WTC11 (cell line): Measurements from ENCODE around the gene ACTA2. TPM values are rescaled to one million over a fixed set of nuclear protein-coding genes. Genes with fewer than 3 reads are reported as not detected.
A peak's percentile ranks its signal among the peaks of the same experiment; 100 is the strongest.

Source experiments
- ATAC-seq: fragments of 200-7000 bp; cut with Tn5 transposase; 2 replicates; pipeline ENCODE4 v1.10.0; 2021; ENCODE audit warnings: mild to moderate bottlenecking, moderate library complexity
- CTCF ChIA-PET: fragments of 300-600 bp; sonication (Branson Sonifier 250); formaldehyde crosslinking; loops from one replicate; lab custom pipeline; 2021; ENCODE audit warnings: antibody characterized with exemption; lab: Charles Lee
- POLR2A ChIA-PET: fragments of 350-600 bp; sonication (Branson Sonifier 250); formaldehyde crosslinking; loops from one replicate; lab custom pipeline; 2021; ENCODE audit warnings: antibody characterized with exemption; lab: Charles Lee
- DNase-seq: peaks from one replicate; pipeline ENCODE4 v3.0.0; 2021; ENCODE audit warnings: low spot score
- H3K27ac Mint-ChIP-seq: 2 replicates; pipeline ENCODE4 v1.8.0; 2021; ENCODE audit warnings: mixed read lengths
- H3K27me3 Mint-ChIP-seq: 2 replicates; pipeline ENCODE4 v1.8.0; 2021; ENCODE audit warnings: low read depth, mild to moderate bottlenecking, moderate library complexity, mixed read lengths
- H3K36me3 Mint-ChIP-seq: 2 replicates; pipeline ENCODE4 v1.8.0; 2021; ENCODE audit warnings: mixed read lengths
- H3K4me1 Mint-ChIP-seq: 2 replicates; pipeline ENCODE4 v1.8.0; 2022; ENCODE audit warnings: mixed read lengths
- H3K4me3 Mint-ChIP-seq: 2 replicates; pipeline ENCODE4 v1.8.0; 2021; ENCODE audit warnings: mild to moderate bottlenecking, moderate library complexity, mixed read lengths
- H3K9me3 Mint-ChIP-seq: 2 replicates; pipeline ENCODE4 v1.8.0; 2021; ENCODE audit warnings: mixed read lengths
- ATF1 ChIP-seq: sonication (generic); formaldehyde crosslinking; IDR thresholded peaks from 2 replicates; pipeline ENCODE4 v1.8.1; 2023; ENCODE audit warnings: mild to moderate bottlenecking, moderate library complexity, missing genetic modification reagents
- CREB1 ChIP-seq: sonication (generic); formaldehyde crosslinking; IDR thresholded peaks from 2 replicates; pipeline ENCODE4 v1.8.0; 2023; ENCODE audit warnings: mild to moderate bottlenecking, missing genetic modification reagents
- CREM ChIP-seq: sonication (generic); formaldehyde crosslinking; IDR thresholded peaks from 2 replicates; pipeline ENCODE4 v1.8.1; 2022; ENCODE audit warnings: mild to moderate bottlenecking, missing genetic modification reagents, moderate library complexity
- E2F1 ChIP-seq: sonication (generic); formaldehyde crosslinking; IDR thresholded peaks from 2 replicates; pipeline ENCODE4 v1.8.0; 2022; ENCODE audit warnings: mild to moderate bottlenecking, missing genetic modification reagents
- FOXJ3 ChIP-seq: sonication (generic); formaldehyde crosslinking; IDR thresholded peaks from 2 replicates; pipeline ENCODE4 v1.9.0; 2021; ENCODE audit warnings: missing genetic modification reagents, mild to moderate bottlenecking, borderline replicate concordance
- FOXK1 ChIP-seq: sonication (generic); formaldehyde crosslinking; IDR thresholded peaks from 2 replicates; pipeline ENCODE4 v1.8.0; 2022; ENCODE audit warnings: mild to moderate bottlenecking, moderate library complexity, missing genetic modification reagents
- GTF2I ChIP-seq: fragments of 250-450 bp; sonication (Bioruptor Pico); conservative IDR thresholded peaks from 2 replicates; pipeline ENCODE4 v1.4.0; 2021; ENCODE audit warnings: mild to moderate bottlenecking
- IRF1 ChIP-seq: sonication (generic); formaldehyde crosslinking; IDR thresholded peaks from 2 replicates; pipeline ENCODE4 v1.8.0; 2023; ENCODE audit warnings: missing genetic modification reagents
- NFATC4 ChIP-seq: fragments of 250-450 bp; sonication (Bioruptor Pico); IDR thresholded peaks from 2 replicates; pipeline ENCODE4 v1.9.0; 2021; ENCODE audit warnings: mild to moderate bottlenecking
- PRDM15 ChIP-seq: sonication (generic); formaldehyde crosslinking; IDR thresholded peaks from 2 replicates; pipeline ENCODE4 v1.8.0; 2022; ENCODE audit warnings: missing genetic modification reagents
- TEAD4 ChIP-seq: sonication (generic); formaldehyde crosslinking; IDR thresholded peaks from 2 replicates; pipeline ENCODE4 v1.8.0; 2022; ENCODE audit warnings: mild to moderate bottlenecking, missing genetic modification reagents
- ZBTB43 ChIP-seq: sonication (generic); formaldehyde crosslinking; IDR thresholded peaks from 2 replicates; pipeline ENCODE4 v1.8.1; 2023; ENCODE audit warnings: mild to moderate bottlenecking, missing genetic modification reagents
- ZNF416 ChIP-seq: fragments of 250-450 bp; sonication (Bioruptor Pico); IDR thresholded peaks from 2 replicates; pipeline ENCODE4 v1.9.0; 2021; ENCODE audit warnings: mild to moderate bottlenecking, inconsistent platforms
- ZNF425 ChIP-seq: fragments of 250-450 bp; sonication (Bioruptor Pico); conservative IDR thresholded peaks from 2 replicates; pipeline ENCODE4 v1.9.0; 2021; ENCODE audit warnings: mild to moderate bottlenecking
- total RNA-seq: library from RNA; stranded (reverse); gene quantifications from 3 replicates; pipeline ENCODE4 v1.2.3, GENCODE V29; 2021

The ACTA2 gene
- total RNA-seq, 1 experiment from 2014 or later, result 4.4 TPM

- TF ChIP-seq PRDM15 (CRISPR knock-in tag), result no peak
- TF ChIP-seq FOXJ3 (CRISPR knock-in tag), result no peak
- no peak for TF ChIP-seq IRF1 (CRISPR knock-in tag)
- no peak for TF ChIP-seq ATF1 (CRISPR knock-in tag)
- no peak for TF ChIP-seq ZBTB43 (CRISPR knock-in tag)
These were observed 40.5 kb upstream of the ACTA2 start (continued) for GRCh38 chr10:88992921-88993524.

GRCh38 chr10:88991899-88992320 lies 39.3 kb upstream of the ACTA2 start:
- ATAC-seq, result no peak
- TF ChIP-seq TEAD4 (no peak), GTF2I (peak; percentile 79; the same call in 1 of the 2 replicates)
- TF ChIP-seq, all 79 proteins: peak for 1
- no peaks in the 10 kb centered on the region for H3K36me3 Mint-ChIP-seq
- peaks cover 36% of the 10 kb centered on the region for H3K27me3 Mint-ChIP-seq
- ChIA-PET POLR2A (no interaction called here), CTCF (interaction anchor here (1.2 to 4.9 kb wide), 5 partner anchors 55 to 264 kb away, joined by 3 to 58 read pairs (median 10); partner anchors contain the start of gene STAMBPL1)
- H3K9me3 Mint-ChIP-seq, result no peaks in the 10 kb centered on the region
- H3K4me3 Mint-ChIP-seq, result peak overlapping the region; percentile 88
- H3K27ac Mint-ChIP-seq, result no peak overlapping the region
- no peak for DNase-seq
- H3K4me1 Mint-ChIP-seq, result peaks cover 29% of the 10 kb centered on the region

- Mint-ChIP-seq H3K9me3 (no peaks in the 10 kb centered on the region), H3K27me3 (peaks cover 36% of the 10 kb centered on the region), H3K4me1 (peaks cover 29% of the 10 kb centered on the region), H3K27ac (no peak overlapping the region), H3K36me3 (no peaks in the 10 kb centered on the region), H3K4me3 (peak overlapping the region; percentile 88)
- POLR2A ChIA-PET, result interaction anchor here (1.4 kb wide), 1 partner anchor 58 kb away, joined by 3 read pairs; no protein-coding TSS in a partner anchor
- DNase-seq (peak; percentile 31), ATAC-seq (peak; percentile 8; the same call in 1 of the 2 replicates)
- CTCF ChIA-PET, result interaction anchor here (1.0 to 4.9 kb wide), 10 partner anchors 18 to 263 kb away, joined by 3 to 58 read pairs (median 6); partner anchors contain the start of genes CH25H and STAMBPL1
- TF ChIP-seq NFATC4 (CRISPR knock-in tag) (no peak), CREM (0 out of 2 replicates have a peak, but pooled peaks have one; percentile 11)
These were observed 38.8 kb upstream of the ACTA2 start for GRCh38 chr10:88991161-88991898.

- peak within 1 kb of the TSS; percentile 88 for H3K4me3 Mint-ChIP-seq
- ATAC-seq, result peak; percentile 76
- ChIA-PET CTCF (interaction anchor here (0.7 to 4.9 kb wide), 14 partner anchors 17 to 425 kb away, joined by 3 to 58 read pairs (median 4); partner anchors contain the start of genes CH25H and STAMBPL1), POLR2A (interaction anchor here (1.0 to 1.4 kb wide), 2 partner anchors 58 to 217 kb away, joined by 3 read pairs; no protein-coding TSS in a partner anchor)
- H3K36me3 Mint-ChIP-seq, result no peaks in the 10 kb centered on the region
- no peaks in the 10 kb centered on the region for H3K9me3 Mint-ChIP-seq
- H3K27ac Mint-ChIP-seq, result no peak within 1 kb of the TSS
- H3K4me1 Mint-ChIP-seq, result peaks cover 31% of the 10 kb centered on the region
- H3K27me3 Mint-ChIP-seq, result peaks cover 36% of the 10 kb centered on the region
- peak; percentile 51 for DNase-seq
- TF ChIP-seq E2F1 (CRISPR knock-in tag) (no peak), ZNF416 (CRISPR knock-in tag) (no peak), ZNF425 (CRISPR knock-in tag) (no peak), CREB1 (no peak), FOXK1 (no peak)
These were observed 38.0 kb upstream of the ACTA2 start, which contains the start of gene FAS for GRCh38 chr10:88990384-88991160. TSS of gene FAS (plus strand) at chr10:88990798. CDS start at chr10:88990877, 79 bp downstream.
